ENCODE measurements around the gene PSMA5. TPM values are rescaled to one million over a fixed set of nuclear protein-coding genes. Genes with fewer than 3 reads are reported as not detected.

Gene PSMA5
- 52.0 and 63.5 TPM in 2 replicates for total RNA-seq

GRCh38 chr1:109426281-109427170, at the start of gene PSMA5:
Gene PSMA5 (minus strand): TSS chr1:109426448. CDS start chr1:109426330, 118 bp downstream.

GRCh38 chr1:109466452-109467300, 40.4 kb upstream of the PSMA5 start, which contains the start of gene SYPL2:
Gene SYPL2 (plus strand): TSS chr1:109466546. CDS start chr1:109466844, 298 bp downstream.

GRCh38 chr1:109397581-109398342, 28.5 kb downstream of the PSMA5 start, which contains the start of gene SORT1:
Gene SORT1 (minus strand): TSS chr1:109397918. CDS start chr1:109397892, 26 bp downstream.

Other genes with a start within 250 kb of the PSMA5 start
- gene SARS1, start 212.5 kb downstream of the PSMA5 start, total RNA-seq: 187 and 254 TPM in 2 replicates
- 0.45 and 2.1 TPM in 2 replicates for gene CELSR2, start 176.9 kb downstream of the PSMA5 start, total RNA-seq
- 3.9 and 8.5 TPM in 2 replicates for gene PSRC1, start 143.3 kb downstream of the PSMA5 start, total RNA-seq
- gene MYBPHL, start 119.4 kb downstream of the PSMA5 start, total RNA-seq: not detected in 2 replicates
- gene SORT1, start 28.5 kb downstream of the PSMA5 start, total RNA-seq: 10.8 and 21.6 TPM in 2 replicates
- gene SYPL2, start 40.1 kb upstream of the PSMA5 start, total RNA-seq: not detected in 2 replicates
- gene ATXN7L2, start 57.5 kb upstream of the PSMA5 start, total RNA-seq: 1.0 and 1.4 TPM in 2 replicates
- gene CYB561D1, start 67.6 kb upstream of the PSMA5 start, total RNA-seq: 3.7 and 5.1 TPM in 2 replicates
- gene AMIGO1, start 83.3 kb upstream of the PSMA5 start, total RNA-seq: 1.4 and 2.3 TPM in 2 replicates
- gene GPR61, start 113.4 kb upstream of the PSMA5 start, total RNA-seq: 0.27 and 0.66 TPM in 2 replicates
- 18.8 and 19.3 TPM in 2 replicates for gene GNAI3, start 122.2 kb upstream of the PSMA5 start, total RNA-seq
- not detected in 2 replicates for gene GNAT2, start 193.2 kb upstream of the PSMA5 start, total RNA-seq
- 46.2 and 74.6 TPM in 2 replicates for gene AMPD2, start 193.4 kb upstream of the PSMA5 start, total RNA-seq
- gene GSTM4, start 229.7 kb upstream of the PSMA5 start, total RNA-seq: 1.7 and 3.3 TPM in 2 replicates
- 1.6 and 5.6 TPM in 2 replicates for gene GSTM2, start 241.6 kb upstream of the PSMA5 start, total RNA-seq

All from endothelial cell of coronary artery (primary cell).